Measurements from ENCODE around the gene FAM20A.

DNA sequence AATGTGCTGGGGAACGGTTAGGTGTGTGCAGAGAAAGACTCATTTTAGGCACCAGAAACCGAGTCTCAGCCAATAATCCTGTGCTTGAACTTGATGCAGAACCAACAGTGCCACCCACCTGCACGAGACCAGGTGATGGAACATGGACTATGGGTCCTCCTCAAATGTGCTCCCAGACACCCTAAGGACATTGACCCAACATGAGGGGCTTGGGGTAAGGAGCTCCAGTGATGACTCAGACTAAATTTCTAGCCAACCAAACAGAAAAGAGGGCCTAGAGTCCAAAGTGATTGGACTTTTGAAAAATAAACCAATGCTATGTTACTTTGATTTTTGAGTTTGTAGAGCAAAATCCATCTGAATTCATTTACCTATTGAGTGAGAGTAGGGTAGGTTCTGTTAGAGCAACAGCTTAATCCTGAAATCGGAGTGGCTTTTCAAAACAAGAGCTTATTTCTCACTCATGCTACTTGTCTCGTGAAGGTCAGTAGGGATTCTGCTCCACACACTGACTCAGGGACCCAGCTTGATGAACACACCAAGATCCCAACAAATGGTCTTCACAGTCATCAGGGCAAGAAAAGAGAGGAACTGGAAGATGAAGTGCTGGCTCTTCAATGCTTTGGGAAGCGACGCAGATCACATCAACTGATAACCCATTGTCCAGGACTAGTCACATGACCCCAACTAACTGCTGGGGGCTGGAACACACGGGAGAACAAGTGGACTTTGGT, 21.8 kb downstream of the FAM20A start:
- no peak for TF ChIP-seq EZH2 (IDR thresholded peaks at IDR 0.05; ENCODE audit: insufficient read depth, low read length)
- TF ChIP-seq, protein P1, sequence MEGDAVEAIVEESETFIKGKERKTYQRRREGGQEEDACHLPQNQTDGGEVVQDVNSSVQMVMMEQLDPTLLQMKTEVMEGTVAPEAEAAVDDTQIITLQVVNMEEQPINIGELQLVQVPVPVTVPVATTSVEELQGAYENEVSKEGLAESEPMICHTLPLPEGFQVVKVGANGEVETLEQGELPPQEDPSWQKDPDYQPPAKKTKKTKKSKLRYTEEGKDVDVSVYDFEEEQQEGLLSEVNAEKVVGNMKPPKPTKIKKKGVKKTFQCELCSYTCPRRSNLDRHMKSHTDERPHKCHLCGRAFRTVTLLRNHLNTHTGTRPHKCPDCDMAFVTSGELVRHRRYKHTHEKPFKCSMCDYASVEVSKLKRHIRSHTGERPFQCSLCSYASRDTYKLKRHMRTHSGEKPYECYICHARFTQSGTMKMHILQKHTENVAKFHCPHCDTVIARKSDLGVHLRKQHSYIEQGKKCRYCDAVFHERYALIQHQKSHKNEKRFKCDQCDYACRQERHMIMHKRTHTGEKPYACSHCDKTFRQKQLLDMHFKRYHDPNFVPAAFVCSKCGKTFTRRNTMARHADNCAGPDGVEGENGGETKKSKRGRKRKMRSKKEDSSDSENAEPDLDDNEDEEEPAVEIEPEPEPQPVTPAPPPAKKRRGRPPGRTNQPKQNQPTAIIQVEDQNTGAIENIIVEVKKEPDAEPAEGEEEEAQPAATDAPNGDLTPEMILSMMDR (IDR thresholded peaks at IDR 0.05; ENCODE audit: insufficient read depth, low read depth, low read length), result no peak
